ENCODE data around the gene FOXF2.

DNA sequence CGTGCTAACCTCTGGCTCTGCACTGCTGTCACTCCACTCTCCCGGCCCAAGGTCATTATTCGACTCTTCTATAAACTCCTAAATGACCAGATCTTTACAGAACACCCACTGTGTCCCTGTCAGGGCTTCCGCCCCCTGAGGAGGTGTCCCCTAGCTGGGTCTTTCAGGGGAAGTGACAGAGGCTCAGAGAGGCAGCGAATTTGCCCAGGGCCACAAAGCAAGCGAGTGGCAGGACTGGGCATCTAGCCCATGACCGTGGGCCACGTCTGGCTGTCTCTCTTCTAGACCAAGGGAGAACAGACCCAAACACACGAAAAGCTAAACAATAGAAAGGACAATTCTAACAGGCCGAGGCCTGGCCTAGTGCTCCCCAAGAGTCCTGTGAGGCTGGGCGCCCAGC is 27.4 kb downstream of the FOXF2 start:
- TF ChIP-seq ZNF274 (IDR thresholded peaks at IDR 0.05; ENCODE audit: low read depth, low read length) (no peak), SUZ12 (IDR thresholded peaks at IDR 0.05; ENCODE audit: extremely low read depth, insufficient read depth, insufficient read length) (no peak), YY1 (IDR thresholded peaks at IDR 0.05; ENCODE audit: insufficient read depth, insufficient read length) (no peak)

Measured in NT2/D1 (cell line).